ENCODE data around the gene FBP1. TPM values are rescaled to one million over a fixed set of nuclear protein-coding genes. Genes with fewer than 3 reads are reported as not detected.

The FBP1 gene
- polyA plus RNA-seq, 3 donors, result 82.2 to 95.5 (median 84.4) TPM

DNA sequence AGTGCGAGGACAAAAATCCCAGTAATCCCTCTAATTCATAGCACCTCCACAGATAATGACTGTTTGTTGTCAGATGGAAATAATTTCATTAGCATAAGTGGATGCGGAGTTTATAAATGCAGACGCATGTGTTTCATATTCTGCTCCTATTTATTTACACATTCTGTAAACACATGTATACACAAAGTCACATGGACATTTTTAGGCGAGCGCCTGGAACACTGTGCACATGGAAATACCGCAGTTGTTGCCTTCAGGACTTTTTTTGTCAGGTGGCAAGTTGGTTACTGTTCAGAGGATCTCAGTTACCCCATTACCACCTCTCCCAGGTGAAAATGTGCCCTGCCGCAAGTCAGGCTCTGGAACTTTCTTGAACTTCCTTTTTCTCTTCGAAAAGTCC is 40.3 kb upstream of the FBP1 start:
- H3K4me2 ChIP-seq (replicated peaks; ENCODE audit: extremely low read depth, low read length, poor library complexity, severe bottlenecking), result no peak overlapping the region
- H3K4me3 ChIP-seq (replicated peaks in 1 of 3; ENCODE audit: low read depth in 2 of 3, low read length in 3 of 3), result no peak overlapping the region
- Mint-ChIP-seq H3K36me3 (no peaks in the 10 kb centered on the region), H3K27ac (no peak overlapping the region), H3K27me3 (ENCODE audit: low read depth in 3 of 3) (peaks cover 0 to 8% (median 3%) of the 10 kb centered on the region in 3 donors), H3K9me3 (peaks cover 0 to 7% (median 3%) of the 10 kb centered on the region in 7 donors), H3K4me3 (no peak overlapping the region), H3K4me1 (no peaks in the 10 kb centered on the region)
- H4K20me1 ChIP-seq (ENCODE audit: insufficient read depth, low read length), result no peaks in the 10 kb centered on the region
- H3K9ac ChIP-seq (ENCODE audit: insufficient read depth, low read length, poor library complexity, severe bottlenecking), result no peak overlapping the region
- no peak overlapping the region for H3K27ac ChIP-seq (ENCODE audit: low read depth in 1 of 2, low read length in 2 of 2)
- DNase-seq, result no peak
- H3K79me2 ChIP-seq (ENCODE audit: insufficient read depth, low read length), result no peaks in the 10 kb centered on the region
- H3K36me3 ChIP-seq (replicated peaks in 1 of 2; ENCODE audit: control insufficient read depth in 1 of 2, insufficient read depth in 2 of 2, low read length in 2 of 2), result no peaks in the 10 kb centered on the region
- H3K9me3 ChIP-seq (replicated peaks in 1 of 2; ENCODE audit: control insufficient read depth in 1 of 2, insufficient read depth in 1 of 2, low read length in 2 of 2), result peaks cover 0 to 3% of the 10 kb centered on the region in 2 donors
- H2AFZ ChIP-seq (ENCODE audit: insufficient read depth, low read depth, low read length, poor library complexity, severe bottlenecking), result no peak overlapping the region
- H3K27me3 ChIP-seq (ENCODE audit: control insufficient read depth in 2 of 2, insufficient read depth in 2 of 2, low read length in 2 of 2), result peaks cover 2% of the 10 kb centered on the region in 2 donors
- TF ChIP-seq, protein P1, sequence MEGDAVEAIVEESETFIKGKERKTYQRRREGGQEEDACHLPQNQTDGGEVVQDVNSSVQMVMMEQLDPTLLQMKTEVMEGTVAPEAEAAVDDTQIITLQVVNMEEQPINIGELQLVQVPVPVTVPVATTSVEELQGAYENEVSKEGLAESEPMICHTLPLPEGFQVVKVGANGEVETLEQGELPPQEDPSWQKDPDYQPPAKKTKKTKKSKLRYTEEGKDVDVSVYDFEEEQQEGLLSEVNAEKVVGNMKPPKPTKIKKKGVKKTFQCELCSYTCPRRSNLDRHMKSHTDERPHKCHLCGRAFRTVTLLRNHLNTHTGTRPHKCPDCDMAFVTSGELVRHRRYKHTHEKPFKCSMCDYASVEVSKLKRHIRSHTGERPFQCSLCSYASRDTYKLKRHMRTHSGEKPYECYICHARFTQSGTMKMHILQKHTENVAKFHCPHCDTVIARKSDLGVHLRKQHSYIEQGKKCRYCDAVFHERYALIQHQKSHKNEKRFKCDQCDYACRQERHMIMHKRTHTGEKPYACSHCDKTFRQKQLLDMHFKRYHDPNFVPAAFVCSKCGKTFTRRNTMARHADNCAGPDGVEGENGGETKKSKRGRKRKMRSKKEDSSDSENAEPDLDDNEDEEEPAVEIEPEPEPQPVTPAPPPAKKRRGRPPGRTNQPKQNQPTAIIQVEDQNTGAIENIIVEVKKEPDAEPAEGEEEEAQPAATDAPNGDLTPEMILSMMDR (IDR thresholded peaks at IDR 0.05), result no peak
- WGBS (ENCODE audit: insufficient coverage), result no CpG with 5 or more reads among the region's 8 CpGs
- intact Hi-C loops (cut with micrococcal nuclease), result no loop called here
- H3K4me1 ChIP-seq (ENCODE audit: control insufficient read depth in 1 of 2, insufficient read depth in 2 of 2, low read length in 2 of 2), result no peaks in the 10 kb centered on the region

DNA sequence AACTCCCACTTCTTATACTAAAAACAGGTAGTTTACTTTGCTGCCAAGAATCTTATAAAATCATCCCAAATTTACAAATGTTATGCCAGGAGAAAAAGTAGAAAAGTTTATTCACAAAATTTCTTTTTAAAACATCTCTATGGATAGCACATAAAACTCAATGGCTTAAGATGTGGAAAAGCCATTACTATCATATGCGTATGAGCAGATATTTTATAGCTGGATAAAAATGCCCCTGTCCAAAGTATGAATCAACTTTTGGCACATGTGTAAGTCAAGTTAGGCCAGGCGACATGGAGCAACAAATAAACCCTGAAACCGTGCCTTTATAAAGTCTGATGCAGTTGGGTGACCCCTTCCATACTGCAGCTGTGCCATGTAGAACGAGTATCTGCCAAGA is 38.6 kb upstream of the FBP1 start:
- H3K27me3 ChIP-seq (ENCODE audit: control insufficient read depth in 2 of 2, insufficient read depth in 2 of 2, low read length in 2 of 2), result peaks cover 2% of the 10 kb centered on the region in 2 donors
- H3K27ac ChIP-seq (ENCODE audit: low read depth in 1 of 2, low read length in 2 of 2), result no peak overlapping the region
- Mint-ChIP-seq H3K9me3 (peaks cover 0 to 7% (median 3%) of the 10 kb centered on the region in 7 donors), H3K4me3 (no peak overlapping the region), H3K27ac (peak overlapping the region in 1 of 7 donors; percentile 6), H3K4me1 (no peaks in the 10 kb centered on the region), H3K27me3 (ENCODE audit: low read depth in 3 of 3) (peaks cover 3 to 8% (median 4%) of the 10 kb centered on the region in 3 donors), H3K36me3 (no peaks in the 10 kb centered on the region)
- H4K20me1 ChIP-seq (ENCODE audit: insufficient read depth, low read length), result no peaks in the 10 kb centered on the region
- WGBS (ENCODE audit: insufficient coverage), result 100% methylated on average over 3 of the region's 4 CpGs
- H3K9me3 ChIP-seq (replicated peaks in 1 of 2; ENCODE audit: control insufficient read depth in 1 of 2, insufficient read depth in 1 of 2, low read length in 2 of 2), result peaks cover 0 to 3% of the 10 kb centered on the region in 2 donors
- no peak overlapping the region for H3K4me2 ChIP-seq (replicated peaks; ENCODE audit: extremely low read depth, low read length, poor library complexity, severe bottlenecking)
- H3K4me1 ChIP-seq (ENCODE audit: control insufficient read depth in 1 of 2, insufficient read depth in 2 of 2, low read length in 2 of 2), result no peaks in the 10 kb centered on the region
- TF ChIP-seq, protein P1 (IDR thresholded peaks at IDR 0.05), result no peak
- no peak for DNase-seq
- intact Hi-C loops (cut with micrococcal nuclease), result no loop called here
- H3K9ac ChIP-seq (ENCODE audit: insufficient read depth, low read length, poor library complexity, severe bottlenecking), result no peak overlapping the region
- H3K4me3 ChIP-seq (replicated peaks in 1 of 3; ENCODE audit: low read depth in 2 of 3, low read length in 3 of 3), result no peak overlapping the region
- no peaks in the 10 kb centered on the region for H3K36me3 ChIP-seq (replicated peaks in 1 of 2; ENCODE audit: control insufficient read depth in 1 of 2, insufficient read depth in 2 of 2, low read length in 2 of 2)
- H2AFZ ChIP-seq (ENCODE audit: insufficient read depth, low read depth, low read length, poor library complexity, severe bottlenecking), result no peak overlapping the region
- no peaks in the 10 kb centered on the region for H3K79me2 ChIP-seq (ENCODE audit: insufficient read depth, low read length)
